Testis (tissue), 2 donors: ENCODE data around the gene NR5A1.

Source experiments
- POLR2A ChIP-seq: fragments of 450-650 bp; IDR thresholded peaks from one replicate; pipeline ENCODE4 v1.6.1; 2017; ENCODE audit warnings: antibody characterized with exemption, mild to moderate bottlenecking, moderate library complexity
- TF ChIP-seq, protein P1 (sequence below), 3 experiments: fragments of 450-650 bp in 2 of 3; fragments of 200-600 bp in 1 of 3; sonication (generic) in 1 of 3; IDR thresholded peaks; one replicate each; pipeline ENCODE4 v1.5.1; 2016 to 2019; ENCODE audit warnings: antibody characterized with exemption in 3 of 3, mild to moderate bottlenecking in 2 of 3, moderate library complexity in 1 of 3

DNA sequence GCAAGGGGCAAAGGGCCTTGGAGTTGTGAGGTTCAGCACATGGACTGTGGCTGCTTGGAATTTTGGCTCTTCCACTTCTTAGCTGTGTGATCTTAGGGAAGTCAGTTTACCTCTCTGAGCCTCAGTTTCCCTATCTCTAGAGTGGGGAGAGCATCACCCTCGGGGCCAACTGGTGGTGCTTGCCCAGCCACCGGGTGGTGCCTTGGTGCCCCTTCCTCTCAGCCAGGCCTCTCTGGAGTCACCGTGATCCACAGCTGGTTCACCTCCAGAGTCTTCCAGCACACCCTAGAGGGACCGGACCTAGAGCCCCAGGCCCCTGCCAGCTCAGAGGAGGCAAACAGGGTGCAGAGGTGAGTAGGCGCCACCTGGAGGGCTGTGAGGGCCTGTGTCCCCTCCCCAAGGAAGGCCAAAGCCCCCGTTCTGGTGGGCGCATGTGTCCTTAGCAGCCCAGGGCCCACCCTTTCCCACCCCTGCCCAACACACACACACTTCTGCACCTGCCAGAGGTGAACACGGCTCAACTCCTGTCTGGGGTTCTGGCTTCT is 49.2 kb downstream of the NR5A1 start:
- TF ChIP-seq, protein P1, sequence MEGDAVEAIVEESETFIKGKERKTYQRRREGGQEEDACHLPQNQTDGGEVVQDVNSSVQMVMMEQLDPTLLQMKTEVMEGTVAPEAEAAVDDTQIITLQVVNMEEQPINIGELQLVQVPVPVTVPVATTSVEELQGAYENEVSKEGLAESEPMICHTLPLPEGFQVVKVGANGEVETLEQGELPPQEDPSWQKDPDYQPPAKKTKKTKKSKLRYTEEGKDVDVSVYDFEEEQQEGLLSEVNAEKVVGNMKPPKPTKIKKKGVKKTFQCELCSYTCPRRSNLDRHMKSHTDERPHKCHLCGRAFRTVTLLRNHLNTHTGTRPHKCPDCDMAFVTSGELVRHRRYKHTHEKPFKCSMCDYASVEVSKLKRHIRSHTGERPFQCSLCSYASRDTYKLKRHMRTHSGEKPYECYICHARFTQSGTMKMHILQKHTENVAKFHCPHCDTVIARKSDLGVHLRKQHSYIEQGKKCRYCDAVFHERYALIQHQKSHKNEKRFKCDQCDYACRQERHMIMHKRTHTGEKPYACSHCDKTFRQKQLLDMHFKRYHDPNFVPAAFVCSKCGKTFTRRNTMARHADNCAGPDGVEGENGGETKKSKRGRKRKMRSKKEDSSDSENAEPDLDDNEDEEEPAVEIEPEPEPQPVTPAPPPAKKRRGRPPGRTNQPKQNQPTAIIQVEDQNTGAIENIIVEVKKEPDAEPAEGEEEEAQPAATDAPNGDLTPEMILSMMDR (IDR thresholded peaks at IDR 0.05), result no peak
- no peak for TF ChIP-seq POLR2A
